ENCODE results near the gene FUT7. TPM values are rescaled to one million over a fixed set of nuclear protein-coding genes. Genes with fewer than 3 reads are reported as not detected.
A peak's percentile ranks its signal among the peaks of the same experiment; 100 is the strongest.

Gene FUT7
- total and polyA plus RNA-seq, 2 donors from 2014 or later, result 0.60 TPM; not detected in 1

DNA sequence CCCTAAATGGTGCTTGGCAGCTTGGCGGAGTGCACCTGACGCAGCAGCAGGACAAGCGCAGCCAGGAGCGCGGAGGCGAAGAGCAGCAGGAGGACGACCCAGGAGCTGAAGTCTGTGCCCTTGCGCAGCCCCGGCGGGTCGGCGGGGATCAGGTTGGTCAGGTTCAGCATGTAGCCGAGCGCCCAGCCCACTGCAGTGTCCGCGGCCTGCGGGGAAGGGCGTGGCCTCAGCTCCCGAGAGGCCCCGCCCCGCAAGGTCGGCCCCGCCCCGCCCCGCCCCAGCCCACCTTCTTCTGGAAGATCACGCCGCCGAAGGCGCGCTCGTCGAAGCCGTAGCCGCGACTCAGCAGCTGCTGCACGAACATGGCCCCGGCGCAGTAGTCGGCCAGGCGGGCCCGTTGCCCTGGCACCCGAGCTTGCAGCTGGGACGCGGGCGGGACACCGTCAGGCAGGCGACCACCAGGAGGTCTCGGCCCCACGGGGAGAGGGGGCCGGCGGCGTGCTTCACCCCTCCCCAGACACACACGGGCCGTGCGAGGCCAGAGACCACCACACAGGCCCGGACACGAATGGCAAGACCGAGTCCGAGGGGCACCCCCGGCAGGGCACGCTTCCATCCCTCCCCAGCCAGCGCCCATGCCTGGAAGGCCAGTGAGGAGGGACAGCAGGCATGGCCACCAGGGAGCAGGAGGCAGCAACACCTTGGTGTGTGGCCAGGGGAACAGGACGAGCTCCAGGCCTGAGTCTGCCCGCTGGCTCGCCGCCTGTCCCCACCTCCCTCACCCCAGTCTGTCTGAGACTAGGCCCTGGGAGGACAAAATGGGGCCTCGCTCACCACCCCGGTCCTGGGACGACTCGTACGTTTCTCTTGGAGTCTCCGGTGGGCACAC is 17.0 kb upstream of the FUT7 start:
- H3K27ac ChIP-seq (ENCODE audit: low read depth in 2 of 2, low read length in 2 of 2), result no peak overlapping the region
- no peak overlapping the region for H3K4me3 ChIP-seq (ENCODE audit: low read length in 3 of 3)
- no peak overlapping the region for H3K9ac ChIP-seq (ENCODE audit: low read length in 3 of 3)
- H3K36me3 ChIP-seq (ENCODE audit: control insufficient read depth in 2 of 3, insufficient read depth in 3 of 3, low read length in 3 of 3), result no peaks in the 10 kb centered on the region
- peaks cover 0 to 22% (median 0%) of the 10 kb centered on the region in 3 donors for H3K4me1 ChIP-seq (ENCODE audit: control insufficient read depth in 2 of 3, insufficient read depth in 2 of 3, low read depth in 1 of 3, low read length in 3 of 3)
- intact Hi-C loops (cut with DNase I), result no loop called here
- no peak for TF ChIP-seq CTCF (IDR thresholded peaks at IDR 0.05; ENCODE audit: borderline replicate concordance, extremely low read depth, insufficient read depth)
- DNase-seq (no peak), FAIRE-seq (no peak)
- H3K27me3 ChIP-seq (ENCODE audit: control insufficient read depth, insufficient read depth, low read length), result peaks cover 28% of the 10 kb centered on the region
- H3K9me3 ChIP-seq (ENCODE audit: control insufficient read depth in 2 of 3, insufficient read depth in 1 of 3, low read length in 3 of 3), result no peaks in the 10 kb centered on the region

DNA sequence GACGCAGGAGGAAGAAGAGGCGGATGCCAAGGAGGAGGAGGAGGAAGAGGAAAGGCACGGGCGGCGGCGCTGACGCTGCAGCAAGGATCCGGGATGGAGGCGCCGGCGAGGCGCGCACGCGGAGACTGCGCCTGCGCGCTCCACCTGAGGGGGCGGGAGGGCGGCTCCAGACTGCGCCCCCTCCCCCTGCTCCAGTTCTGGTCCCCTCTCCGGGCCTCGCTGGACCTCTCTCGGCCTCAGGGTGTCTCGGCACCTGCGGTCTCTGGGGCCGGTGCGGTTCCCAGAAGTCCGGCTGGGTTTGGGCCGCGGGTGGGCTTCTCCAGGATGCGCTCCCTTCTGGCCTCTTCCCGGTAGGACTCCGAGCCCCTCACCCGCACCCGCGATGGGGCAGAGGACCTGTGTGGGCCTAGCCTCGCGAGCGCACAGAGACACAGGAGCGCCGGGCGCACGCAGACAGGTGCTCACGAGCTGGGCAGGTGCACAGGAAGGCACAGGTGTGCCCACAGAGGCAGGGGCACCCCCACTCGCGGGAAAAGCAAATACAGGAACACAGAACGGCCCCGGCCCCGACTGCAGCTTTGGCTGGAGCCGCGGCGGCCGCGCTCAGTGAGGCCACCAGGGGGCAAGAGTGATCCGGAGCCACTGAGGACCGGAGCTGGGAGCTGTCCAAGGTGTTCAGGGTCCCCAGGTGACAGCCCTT is 14.3 kb upstream of the FUT7 start, which contains the start of gene NPDC1:
TSS of gene NPDC1 (minus strand) at position 90 of the 700 bp plus-strand sequence. CDS start 188 bp downstream, outside the sequence.
- FAIRE-seq (no peak), DNase-seq (peak; percentile 88 to 91 (median 90))
- peaks cover 24% of the 10 kb centered on the region for H3K27me3 ChIP-seq (ENCODE audit: control insufficient read depth, insufficient read depth, low read length)
- H3K9me3 ChIP-seq (ENCODE audit: control insufficient read depth in 2 of 3, insufficient read depth in 1 of 3, low read length in 3 of 3), result no peaks in the 10 kb centered on the region
- intact Hi-C loops (cut with DNase I), result no loop called here
- H3K27ac ChIP-seq (ENCODE audit: low read depth in 2 of 2, low read length in 2 of 2), result peak within 1 kb of the TSS in 1 of 2 donors; percentile 37
- peak; percentile 89 for TF ChIP-seq CTCF (IDR thresholded peaks at IDR 0.05; ENCODE audit: borderline replicate concordance, extremely low read depth, insufficient read depth)
- peak within 1 kb of the TSS in 2 of 3 donors; percentile 43 to 48 for H3K4me3 ChIP-seq (ENCODE audit: low read length in 3 of 3)
- peak within 1 kb of the TSS in 1 of 3 donors; percentile 29 for H3K9ac ChIP-seq (ENCODE audit: low read length in 3 of 3)
- H3K4me1 ChIP-seq (ENCODE audit: control insufficient read depth in 2 of 3, insufficient read depth in 2 of 3, low read depth in 1 of 3, low read length in 3 of 3), result peaks cover 0 to 21% (median 0%) of the 10 kb centered on the region in 3 donors
- no peaks in the 10 kb centered on the region for H3K36me3 ChIP-seq (ENCODE audit: control insufficient read depth in 2 of 3, insufficient read depth in 3 of 3, low read length in 3 of 3)

DNA sequence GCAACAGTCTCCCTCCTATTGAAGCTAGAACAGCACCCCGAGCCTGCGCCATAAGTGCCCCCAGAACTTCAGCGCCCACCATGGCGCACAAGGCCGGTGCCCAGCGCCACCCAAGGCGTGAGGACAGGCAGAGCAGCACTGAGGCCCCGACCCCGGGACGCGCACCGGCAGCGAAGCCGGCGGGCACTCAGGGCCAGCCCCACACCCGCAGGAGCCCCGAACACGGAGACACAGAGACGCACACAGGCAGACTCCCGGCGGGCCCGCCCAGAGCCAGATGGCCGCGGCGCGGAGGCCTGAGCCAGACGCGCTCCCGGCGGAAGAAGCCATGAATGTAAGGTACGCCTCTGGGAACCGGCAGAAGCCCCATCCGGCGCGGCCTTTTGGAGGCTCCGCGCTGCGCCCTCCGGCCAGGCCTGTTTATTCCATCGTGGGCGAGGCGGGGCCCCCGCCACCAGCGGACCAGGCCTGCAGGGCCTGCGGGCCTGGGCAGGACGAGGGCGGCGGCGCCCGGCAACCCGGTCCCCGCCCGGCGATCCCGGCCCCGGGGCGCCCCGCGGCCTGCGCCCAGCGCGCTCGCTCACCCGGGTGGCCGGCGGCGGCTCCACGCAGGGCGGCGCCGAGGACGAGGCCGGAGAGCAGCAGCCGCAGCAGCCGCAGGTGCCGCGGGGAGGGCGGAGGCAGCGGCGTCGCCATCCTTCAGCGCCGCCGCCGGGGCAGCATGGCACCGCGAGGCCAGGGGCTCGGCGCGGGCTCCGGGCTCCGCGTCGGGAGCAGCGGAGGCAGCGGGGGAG is 13.6 kb upstream of the FUT7 start:
- TF ChIP-seq CTCF (IDR thresholded peaks at IDR 0.05; ENCODE audit: borderline replicate concordance, extremely low read depth, insufficient read depth), result no peak
- Histone ChIP-seq H3K27me3 (ENCODE audit: control insufficient read depth, insufficient read depth, low read length) (peaks cover 24% of the 10 kb centered on the region), H3K4me3 (ENCODE audit: low read length in 3 of 3) (peak overlapping the region in 2 of 3 donors; percentile 43 to 48), H3K36me3 (ENCODE audit: control insufficient read depth in 2 of 3, insufficient read depth in 3 of 3, low read length in 3 of 3) (no peaks in the 10 kb centered on the region), H3K4me1 (ENCODE audit: control insufficient read depth in 2 of 3, insufficient read depth in 2 of 3, low read depth in 1 of 3, low read length in 3 of 3) (peaks cover 0 to 21% (median 0%) of the 10 kb centered on the region in 3 donors), H3K9me3 (ENCODE audit: control insufficient read depth in 2 of 3, insufficient read depth in 1 of 3, low read length in 3 of 3) (no peaks in the 10 kb centered on the region), H3K27ac (ENCODE audit: low read depth in 2 of 2, low read length in 2 of 2) (peak overlapping the region in 1 of 2 donors; percentile 5), H3K9ac (ENCODE audit: low read length in 3 of 3) (peak overlapping the region in 1 of 3 donors; percentile 29)
- intact Hi-C loops (cut with DNase I), result no loop called here
- FAIRE-seq (no peak), DNase-seq (peak in 1 of 5 donors; percentile 38)
